H54 (cell line): ENCODE data around the gene OPCML.

ENCODE experiments used
- DNase-seq: peaks from one replicate; pipeline ENCODE4 v3.0.0; 2011; ENCODE audit warnings: low spot score, mixed read lengths; ENCODE audit not compliant: insufficient read length
- FAIRE-seq: peaks from 3 replicates; lab custom pipeline; 2011; peaks lifted over from hg19 to GRCh38; lab: Jason Lieb, UNC
- POLR2A ChIP-seq: IDR thresholded peaks from 2 replicates; pipeline ENCODE4 v1.6.1; 2011; ENCODE audit warnings: low read depth, mild to moderate bottlenecking, low read length

Gene OPCML

DNA sequence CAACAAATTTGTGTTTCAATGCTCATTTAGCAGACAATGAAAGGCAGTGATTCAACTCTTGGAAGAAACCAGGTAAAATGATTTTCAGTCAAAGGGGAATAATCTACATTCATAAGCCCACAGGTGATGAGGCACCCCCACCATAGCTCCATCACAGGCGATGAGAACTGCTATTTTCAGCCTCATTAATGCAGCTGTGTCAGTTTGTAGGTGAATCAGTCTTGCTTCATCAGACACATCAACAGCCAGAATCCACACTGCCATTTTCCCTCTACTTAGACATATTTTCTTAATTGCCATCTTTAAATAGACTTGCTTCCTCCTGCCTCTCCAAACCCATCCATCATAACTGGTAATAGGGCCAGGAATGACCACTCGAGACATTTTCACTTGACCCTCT lies 701.0 kb downstream of the OPCML start:
- FAIRE-seq, result no peak
- DNase-seq, result no peak
- TF ChIP-seq POLR2A, result no peak

GRCh38 chr11:132824642-132825041 lies 707.7 kb downstream of the OPCML start:
- no peak for TF ChIP-seq POLR2A

GRCh38 chr11:132822276-132822675 lies 710.0 kb downstream of the OPCML start:
- DNase-seq (no peak), FAIRE-seq (no peak)
- TF ChIP-seq POLR2A, result no peak

More at GRCh38 chr11:132824642-132825041, 707.7 kb downstream of the OPCML start:
- FAIRE-seq, result no peak
- no peak for DNase-seq

GRCh38 chr11:132821499-132821898 lies 710.8 kb downstream of the OPCML start:
- TF ChIP-seq POLR2A, result no peak
- no peak for FAIRE-seq
- DNase-seq, result no peak

GRCh38 chr11:132821014-132821413 lies 711.3 kb downstream of the OPCML start:
- FAIRE-seq, result no peak
- TF ChIP-seq POLR2A, result no peak

DNA sequence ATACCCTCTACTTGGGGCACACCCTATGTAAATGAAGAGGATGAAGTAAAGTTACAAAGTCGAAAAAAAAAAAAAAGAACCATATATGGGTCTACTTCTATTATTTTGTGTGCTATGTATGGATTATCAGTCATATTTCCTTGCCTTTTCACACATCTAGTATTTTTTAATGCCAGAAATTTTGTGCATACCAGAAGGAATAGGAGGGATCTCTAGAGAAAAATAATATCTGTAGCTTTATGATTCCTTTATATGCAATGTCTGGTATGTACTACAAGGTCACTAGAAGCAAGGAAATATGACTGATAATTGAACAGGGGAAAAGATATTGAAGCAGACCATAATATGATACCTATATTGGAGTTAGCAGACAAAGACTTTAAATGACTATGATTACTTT lies 713.4 kb downstream of the OPCML start:
- FAIRE-seq (no peak), DNase-seq (no peak)
- TF ChIP-seq POLR2A, result no peak

More at GRCh38 chr11:132821014-132821413, 711.3 kb downstream of the OPCML start:
- DNase-seq, result no peak

DNA sequence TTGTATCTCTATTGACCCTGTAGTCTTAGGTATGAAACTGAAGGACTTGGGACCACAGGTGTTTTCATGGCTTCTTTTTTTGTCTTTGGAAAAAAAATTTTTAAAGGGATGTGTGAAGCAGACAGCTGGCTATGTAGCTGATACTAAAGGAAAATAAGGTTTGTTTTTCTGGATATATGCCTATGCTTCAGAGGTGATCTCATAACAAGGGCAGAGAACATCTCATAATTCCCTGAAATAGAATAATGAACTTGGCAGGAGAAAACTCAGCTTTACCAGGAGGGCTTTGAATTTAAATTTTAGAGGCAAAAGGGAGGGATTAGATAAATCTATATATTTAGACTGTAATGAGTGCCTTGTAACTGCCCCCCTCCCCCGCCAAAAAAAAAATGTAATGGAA lies 714.9 kb downstream of the OPCML start:
- TF ChIP-seq POLR2A, result no peak
- DNase-seq (no peak), FAIRE-seq (no peak)

DNA sequence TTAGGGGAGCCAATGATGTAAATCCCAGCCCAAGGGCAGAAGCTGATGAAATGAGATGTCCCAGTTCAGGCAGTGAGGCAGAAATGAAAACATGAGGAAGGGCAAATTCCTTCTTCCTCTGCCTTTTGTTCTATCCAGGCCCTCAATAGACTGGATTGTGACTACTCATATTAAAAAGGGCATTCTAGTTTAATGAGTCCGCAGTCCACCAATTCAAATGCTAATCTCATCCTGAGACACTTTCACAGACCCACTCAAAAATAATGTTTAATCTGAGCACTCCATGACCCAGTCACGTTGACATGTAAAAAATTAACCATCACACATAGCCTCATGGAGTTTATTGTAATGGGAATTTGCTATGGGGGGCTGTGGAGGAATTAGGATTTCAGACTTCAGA lies 717.9 kb downstream of the OPCML start:
- TF ChIP-seq POLR2A, result no peak
- no peak for FAIRE-seq
- DNase-seq, result no peak

- FAIRE-seq, result no peak
- no peak for DNase-seq
- no peak for TF ChIP-seq POLR2A
Measured at GRCh38 chr11:132811649-132812048, 720.7 kb downstream of the OPCML start.

DNA sequence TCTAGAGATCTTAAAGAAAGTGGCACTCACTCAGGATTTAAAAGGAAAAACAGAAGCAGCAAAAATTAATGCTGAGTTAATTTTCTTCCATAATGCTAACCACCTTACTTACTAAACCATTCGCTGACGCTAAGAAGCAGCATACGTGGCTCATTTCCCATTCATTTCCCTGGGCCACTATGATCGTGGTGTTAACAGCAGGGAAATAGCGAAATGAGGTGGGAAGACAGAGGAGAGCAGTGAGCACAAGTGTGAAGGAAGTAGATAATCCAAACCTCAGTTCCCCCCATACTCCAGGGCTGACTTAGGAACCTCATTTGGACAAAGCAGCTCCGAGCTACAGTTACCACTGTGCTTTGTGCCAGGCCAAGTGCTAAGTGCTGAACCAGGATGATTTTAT lies 723.2 kb downstream of the OPCML start:
- FAIRE-seq, result no peak
- TF ChIP-seq POLR2A, result no peak
- DNase-seq, result no peak

- TF ChIP-seq POLR2A, result no peak
- FAIRE-seq (no peak), DNase-seq (no peak)
Measured at GRCh38 chr11:132804258-132804657, 728.0 kb downstream of the OPCML start.

- no peak for FAIRE-seq
- TF ChIP-seq POLR2A, result no peak
- DNase-seq, result no peak
Measured at GRCh38 chr11:132803436-132803835, 728.9 kb downstream of the OPCML start.

- no peak for TF ChIP-seq POLR2A
- FAIRE-seq, result no peak
- DNase-seq, result no peak
Measured at GRCh38 chr11:132802947-132803346, 729.4 kb downstream of the OPCML start.

- DNase-seq (no peak), FAIRE-seq (no peak)
- no peak for TF ChIP-seq POLR2A
Measured at GRCh38 chr11:132793831-132794230, 738.5 kb downstream of the OPCML start.

DNA sequence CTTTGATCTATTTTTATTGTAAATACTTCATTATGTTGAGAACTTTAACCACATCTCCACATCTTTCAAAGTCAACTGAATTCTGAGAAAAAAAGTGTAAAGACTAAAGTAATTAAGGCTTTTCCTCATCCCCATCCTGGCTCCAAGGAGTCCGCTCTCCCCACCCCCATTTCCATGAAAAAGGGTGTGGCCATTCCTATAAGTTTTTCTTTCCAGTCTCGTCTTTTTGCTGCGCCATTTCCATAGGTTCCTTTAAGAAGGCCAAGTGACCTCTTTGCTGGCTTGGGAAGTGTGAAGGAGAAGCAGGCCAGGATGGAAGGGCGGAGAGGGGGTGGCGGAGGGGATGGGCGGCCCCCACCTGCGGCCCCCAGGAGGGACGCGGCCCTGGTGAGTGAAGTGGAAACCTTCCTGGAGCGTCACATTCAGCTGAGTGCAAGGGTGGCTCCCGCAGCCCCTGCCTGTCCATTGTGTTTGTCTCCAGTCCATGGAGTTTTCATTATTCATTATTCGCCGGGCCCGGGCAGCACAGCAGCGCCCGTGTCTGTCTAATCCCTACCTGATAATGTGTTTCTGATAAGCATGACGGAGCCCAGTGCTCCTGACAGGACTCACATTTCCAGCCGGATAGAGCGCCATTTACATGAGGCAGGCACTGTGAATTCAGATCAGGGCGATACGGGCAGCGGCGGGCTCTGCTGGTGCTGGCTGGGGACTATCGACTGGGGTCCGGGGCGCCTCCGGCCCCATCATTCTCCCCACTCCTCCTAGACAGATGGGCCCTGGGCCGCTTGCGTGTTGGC lies 739.8 kb downstream of the OPCML start:
- FAIRE-seq (no peak), DNase-seq (no peak)
- no peak for TF ChIP-seq POLR2A

DNA sequence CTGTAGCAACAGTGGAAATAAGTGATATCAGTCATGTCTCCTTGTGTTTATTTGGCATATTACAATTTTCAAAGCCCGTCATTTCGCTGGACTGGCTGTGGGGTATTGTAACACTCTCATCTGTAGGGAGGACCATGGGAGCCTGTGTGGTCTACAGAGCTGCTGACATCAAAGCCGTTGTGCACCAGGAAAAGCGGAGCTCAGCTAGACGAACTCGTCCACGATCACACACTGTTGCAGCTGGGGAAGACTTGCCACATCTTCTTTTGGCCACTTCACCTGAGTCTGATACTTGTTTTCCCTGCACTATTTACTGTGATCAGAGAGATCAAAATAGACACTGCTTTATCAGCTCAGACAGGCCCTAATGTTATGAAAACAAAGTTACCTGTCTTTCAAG lies 741.3 kb downstream of the OPCML start:
- TF ChIP-seq POLR2A, result no peak
- DNase-seq, result no peak
- FAIRE-seq, result no peak
